Activated T-cell treated with anti-CD3 and anti-CD28 coated beads, Interleukin-2, amount 50 U/mL, for 72 hours (primary cell): ENCODE measurements around the gene NMT2. TPM values are rescaled to one million over a fixed set of nuclear protein-coding genes. Genes with fewer than 3 reads are reported as not detected.
A peak's percentile ranks its signal among the peaks of the same experiment; 100 is the strongest.

Experiments
- ATAC-seq, 2 donors: fragments of 150-1000 bp; cut with Tn5 transposase; replicated peaks in 1 of 2; 2 replicates each; pipeline ENCODE4 v1.10.0; 2021; ENCODE audit warnings: moderate library complexity in 2 of 2, mild to moderate bottlenecking in 1 of 2
- DNase-seq, 2 donors: peaks; one replicate each; pipeline ENCODE4 v3.0.0; 2021 to 2022; ENCODE audit warnings: mixed read lengths in 1 of 2
- H3K27ac Mint-ChIP-seq: one replicate; pipeline ENCODE4 v1.8.0; 2022; ENCODE audit warnings: mild to moderate bottlenecking, moderate library complexity, mixed read lengths
- H3K27me3 Mint-ChIP-seq: one replicate; pipeline ENCODE4 v1.8.0; 2022; ENCODE audit warnings: low read depth, mixed read lengths
- H3K36me3 Mint-ChIP-seq, 2 donors: one replicate each; pipeline ENCODE4 v1.8.0; 2022; ENCODE audit warnings: mixed read lengths in 2 of 2, mild to moderate bottlenecking in 1 of 2; ENCODE audit not compliant: insufficient read depth in 2 of 2
- H3K4me1 Mint-ChIP-seq: one replicate; pipeline ENCODE4 v1.8.0; 2022; ENCODE audit warnings: low read depth, mixed read lengths
- H3K4me3 Mint-ChIP-seq, 2 donors: one replicate each; pipeline ENCODE4 v1.8.0; 2022; ENCODE audit warnings: mild to moderate bottlenecking in 2 of 2, mixed read lengths in 2 of 2, moderate library complexity in 2 of 2
- H3K9me3 Mint-ChIP-seq, 2 donors: one replicate each; pipeline ENCODE4 v1.8.0; 2022; ENCODE audit warnings: mixed read lengths in 2 of 2
- total RNA-seq, 2 donors: library from RNA; stranded (reverse); gene quantifications; one replicate each; pipeline ENCODE4 v1.2.3, GENCODE V29; 2022

NMT2 gene
- total RNA-seq, 2 donors from 2014 or later = 24.4 to 35.2 TPM

DNA sequence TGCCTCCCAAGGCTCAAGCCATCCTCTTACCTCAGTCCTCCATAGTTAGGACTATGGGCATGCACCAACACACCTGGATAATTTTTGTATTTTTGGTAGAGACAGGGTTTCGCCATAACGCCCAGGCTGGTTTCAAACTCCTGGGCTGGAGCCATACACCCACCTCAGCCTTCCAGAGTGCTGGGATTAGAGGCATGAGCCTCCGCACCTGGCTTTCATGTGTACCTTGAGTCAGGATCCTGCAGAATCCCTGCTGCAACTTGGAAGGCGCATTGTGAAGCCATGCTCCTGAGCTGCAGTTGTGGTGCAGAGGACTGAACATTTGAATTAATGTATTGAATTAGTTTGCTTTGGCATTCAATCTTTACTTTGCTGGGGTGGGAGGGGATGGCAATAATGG lies 29.4 kb upstream of the NMT2 start:
- Mint-ChIP-seq H3K4me3 (no peak overlapping the region), H3K4me1 (peaks cover 42% of the 10 kb centered on the region), H3K9me3 (no peaks in the 10 kb centered on the region), H3K36me3 (no peaks in the 10 kb centered on the region), H3K27ac (no peak overlapping the region), H3K27me3 (no peaks in the 10 kb centered on the region)
- DNase-seq = no peak
- ATAC-seq = no peak

- Mint-ChIP-seq H3K4me3 (peak overlapping the region; percentile 19 to 39), H3K9me3 (no peaks in the 10 kb centered on the region), H3K36me3 (no peaks in the 10 kb centered on the region), H3K27me3 (no peaks in the 10 kb centered on the region), H3K27ac (peak overlapping the region; percentile 63), H3K4me1 (peaks cover 41% of the 10 kb centered on the region)
- ATAC-seq (no peak), DNase-seq (no peak)
Measured at GRCh38 chr10:15197276-15197675, 28.8 kb upstream of the NMT2 start.

GRCh38 chr10:15196021-15196834 lies 27.7 kb upstream of the NMT2 start:
- peaks cover 41% of the 10 kb centered on the region for H3K4me1 Mint-ChIP-seq
- H3K27ac Mint-ChIP-seq = no peak overlapping the region
- no peak for ATAC-seq
- no peaks in the 10 kb centered on the region for H3K9me3 Mint-ChIP-seq
- peak overlapping the region; percentile 9 to 15 for H3K4me3 Mint-ChIP-seq
- H3K36me3 Mint-ChIP-seq = no peaks in the 10 kb centered on the region
- DNase-seq = no peak
- no peaks in the 10 kb centered on the region for H3K27me3 Mint-ChIP-seq

GRCh38 chr10:15189133-15189885 lies 20.8 kb upstream of the NMT2 start:
- Mint-ChIP-seq H3K27ac (no peak overlapping the region), H3K4me3 (peak overlapping the region in 1 of 2 donors; percentile 7)

DNA sequence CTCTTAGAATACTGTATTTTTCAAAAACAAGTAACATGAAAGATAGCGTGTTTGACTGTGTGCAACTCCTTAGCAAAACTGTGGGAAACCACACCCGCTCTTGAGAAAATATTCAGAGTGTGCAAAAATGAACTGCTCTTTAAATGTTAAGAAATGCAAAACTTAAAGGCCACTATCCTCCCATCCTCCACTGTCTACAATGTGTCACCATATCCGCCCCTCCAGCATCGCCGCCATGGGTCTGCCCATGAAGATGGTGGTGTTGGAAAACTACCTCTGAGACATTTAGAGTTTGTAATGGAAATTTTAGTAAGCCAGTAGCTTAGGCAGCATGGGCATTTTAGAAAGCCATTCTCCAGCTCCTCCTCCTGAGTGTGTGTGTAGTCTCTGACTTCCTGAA lies 20.1 kb upstream of the NMT2 start:
- no peaks in the 10 kb centered on the region for H3K27me3 Mint-ChIP-seq
- DNase-seq = peak in 1 of 2 donors; percentile 33
- H3K4me3 Mint-ChIP-seq = peak overlapping the region; percentile 31 to 43
- peak; percentile 76 to 79 for ATAC-seq
- peaks cover 30% of the 10 kb centered on the region for H3K4me1 Mint-ChIP-seq
- peaks cover 0 to 2% of the 10 kb centered on the region in 2 donors for H3K9me3 Mint-ChIP-seq
- no peak overlapping the region for H3K27ac Mint-ChIP-seq
- H3K36me3 Mint-ChIP-seq = peaks cover 2 to 3% of the 10 kb centered on the region in 2 donors

More at GRCh38 chr10:15189133-15189885, 20.8 kb upstream of the NMT2 start:
- peaks cover 30% of the 10 kb centered on the region for H3K4me1 Mint-ChIP-seq
- ATAC-seq (no peak), DNase-seq (no peak)
- H3K27me3 Mint-ChIP-seq = no peaks in the 10 kb centered on the region
- H3K9me3 Mint-ChIP-seq = peaks cover 0 to 2% of the 10 kb centered on the region in 2 donors
- peaks cover 2 to 3% of the 10 kb centered on the region in 2 donors for H3K36me3 Mint-ChIP-seq

- Mint-ChIP-seq H3K27ac (no peak overlapping the region), H3K4me3 (no peak overlapping the region), H3K9me3 (peaks cover 0 to 2% of the 10 kb centered on the region in 2 donors), H3K36me3 (peaks cover 2 to 3% of the 10 kb centered on the region in 2 donors), H3K27me3 (no peaks in the 10 kb centered on the region), H3K4me1 (peaks cover 40% of the 10 kb centered on the region)
- no peak for DNase-seq
- no peak for ATAC-seq
Measured at GRCh38 chr10:15183689-15184481, 15.4 kb upstream of the NMT2 start.

DNA sequence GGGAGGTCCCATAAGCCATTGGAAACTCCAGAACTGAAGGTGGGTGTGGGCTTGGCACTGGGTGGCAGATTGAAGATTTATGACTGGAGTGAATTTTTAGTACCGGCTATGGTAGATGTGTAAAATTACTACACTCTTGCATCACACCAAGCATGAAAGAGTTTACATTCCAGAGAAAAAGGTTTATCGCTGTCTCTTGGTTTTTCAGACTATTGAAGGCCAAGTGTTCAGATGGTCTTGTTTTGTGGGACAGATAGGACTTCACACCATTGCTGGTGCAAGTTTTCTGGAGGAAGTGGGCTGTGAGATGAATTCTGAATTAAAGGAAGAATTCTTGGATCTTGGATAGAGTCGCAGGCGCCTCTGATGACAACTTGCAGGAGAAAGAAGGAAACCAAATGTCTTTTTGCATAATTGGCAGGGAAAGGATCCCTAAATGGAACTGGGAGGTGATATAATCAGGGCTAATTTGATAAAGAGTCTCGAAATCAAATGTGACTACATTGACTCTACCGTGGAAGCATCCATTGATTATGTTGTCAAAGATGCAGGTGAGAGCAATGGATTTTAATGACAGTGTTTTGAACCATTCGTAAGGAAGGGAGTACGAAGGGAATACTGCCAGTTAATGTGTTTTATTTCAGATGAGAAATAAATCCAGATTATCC lies 14.2 kb upstream of the NMT2 start:
- Mint-ChIP-seq H3K9me3 (peaks cover 0 to 2% of the 10 kb centered on the region in 2 donors), H3K4me3 (no peak overlapping the region)

GRCh38 chr10:15181576-15182156 lies 13.2 kb upstream of the NMT2 start:
- peaks cover 2 to 3% of the 10 kb centered on the region in 2 donors for H3K36me3 Mint-ChIP-seq
- H3K4me3 Mint-ChIP-seq = no peak overlapping the region
- no peak overlapping the region for H3K27ac Mint-ChIP-seq
- peaks cover 30% of the 10 kb centered on the region for H3K4me1 Mint-ChIP-seq
- DNase-seq (no peak), ATAC-seq (no peak)
- H3K9me3 Mint-ChIP-seq = peaks cover 0 to 2% of the 10 kb centered on the region in 2 donors
- H3K27me3 Mint-ChIP-seq = no peaks in the 10 kb centered on the region

More for the DNA sequence above, 14.2 kb upstream of the NMT2 start:
- DNase-seq (no peak), ATAC-seq (no peak)
- Mint-ChIP-seq H3K27me3 (no peaks in the 10 kb centered on the region), H3K27ac (peak overlapping the region; percentile 69), H3K4me1 (peaks cover 34% of the 10 kb centered on the region), H3K36me3 (peaks cover 2 to 3% of the 10 kb centered on the region in 2 donors)

GRCh38 chr10:15180736-15181135 lies 12.2 kb upstream of the NMT2 start:
- no peak overlapping the region for H3K27ac Mint-ChIP-seq
- no peak overlapping the region for H3K4me3 Mint-ChIP-seq
- no peaks in the 10 kb centered on the region for H3K36me3 Mint-ChIP-seq
- H3K9me3 Mint-ChIP-seq = no peaks in the 10 kb centered on the region
- H3K4me1 Mint-ChIP-seq = peaks cover 21% of the 10 kb centered on the region
- ATAC-seq (no peak), DNase-seq (no peak)
- H3K27me3 Mint-ChIP-seq = no peaks in the 10 kb centered on the region

GRCh38 chr10:15176269-15176668 lies 7.8 kb upstream of the NMT2 start:
- Mint-ChIP-seq H3K36me3 (no peaks in the 10 kb centered on the region), H3K4me1 (peaks cover 10% of the 10 kb centered on the region), H3K4me3 (no peak overlapping the region), H3K27ac (no peak overlapping the region), H3K9me3 (no peaks in the 10 kb centered on the region), H3K27me3 (no peaks in the 10 kb centered on the region)
- no peak for ATAC-seq
- DNase-seq = no peak

- no peak for ATAC-seq
- no peak overlapping the region for H3K4me3 Mint-ChIP-seq
Measured at GRCh38 chr10:15175587-15175986, 7.1 kb upstream of the NMT2 start.

GRCh38 chr10:15172306-15172840 lies 3.9 kb upstream of the NMT2 start:
- no peak overlapping the region for H3K27ac Mint-ChIP-seq
- peaks cover 2 to 3% of the 10 kb centered on the region in 2 donors for H3K36me3 Mint-ChIP-seq
- no peak overlapping the region for H3K4me3 Mint-ChIP-seq
- H3K4me1 Mint-ChIP-seq = peaks cover 29% of the 10 kb centered on the region
- H3K9me3 Mint-ChIP-seq = no peaks in the 10 kb centered on the region
- DNase-seq (no peak), ATAC-seq (no peak)
- no peaks in the 10 kb centered on the region for H3K27me3 Mint-ChIP-seq

More at GRCh38 chr10:15175587-15175986, 7.1 kb upstream of the NMT2 start:
- Mint-ChIP-seq H3K36me3 (no peaks in the 10 kb centered on the region), H3K27me3 (no peaks in the 10 kb centered on the region), H3K9me3 (no peaks in the 10 kb centered on the region), H3K27ac (no peak overlapping the region), H3K4me1 (peaks cover 12% of the 10 kb centered on the region)
- no peak for DNase-seq
